GM21723 (cell line): ENCODE results near the gene ZNF496.
A peak's percentile ranks its signal among the peaks of the same experiment; 100 is the strongest.

Source experiments
- ATAC-seq: cut with Tn5 transposase; IDR thresholded peaks from one replicate; pipeline ENCODE4 v1.9.1; 2021; ENCODE audit warnings: mild to moderate bottlenecking, moderate library complexity; ENCODE audit not compliant: unreplicated experiment

The ZNF496 gene

DNA sequence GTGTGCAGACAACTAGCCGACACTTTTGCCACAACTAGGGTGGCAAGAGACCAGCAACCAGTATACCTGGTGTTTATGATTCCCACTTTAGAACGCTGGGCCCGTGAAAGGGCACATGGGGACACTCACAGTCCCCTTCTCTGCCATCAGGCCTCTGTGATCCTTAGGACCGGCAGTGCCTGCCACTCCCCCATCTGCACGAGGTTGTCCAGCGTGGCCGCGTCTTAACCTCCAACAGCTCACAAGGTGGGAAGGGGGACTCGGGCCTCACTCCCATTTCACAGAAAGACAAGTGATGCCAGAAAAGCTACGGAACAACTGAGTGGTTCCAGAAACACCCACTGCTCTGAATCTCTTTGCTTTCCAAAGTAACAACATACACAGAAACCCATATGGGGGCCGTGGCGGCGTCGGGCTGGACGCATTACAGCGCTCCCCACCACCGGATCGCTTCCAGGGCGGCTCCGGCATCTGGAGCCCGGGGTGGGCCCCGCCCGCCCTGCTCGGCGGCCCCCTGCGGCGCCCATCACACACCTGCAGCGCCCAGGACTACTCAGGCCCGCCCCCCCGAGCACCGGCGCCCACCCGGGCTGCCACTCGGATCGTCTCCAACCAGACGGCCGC is 1.0 kb downstream of the ZNF496 start:
- no peak for ATAC-seq

DNA sequence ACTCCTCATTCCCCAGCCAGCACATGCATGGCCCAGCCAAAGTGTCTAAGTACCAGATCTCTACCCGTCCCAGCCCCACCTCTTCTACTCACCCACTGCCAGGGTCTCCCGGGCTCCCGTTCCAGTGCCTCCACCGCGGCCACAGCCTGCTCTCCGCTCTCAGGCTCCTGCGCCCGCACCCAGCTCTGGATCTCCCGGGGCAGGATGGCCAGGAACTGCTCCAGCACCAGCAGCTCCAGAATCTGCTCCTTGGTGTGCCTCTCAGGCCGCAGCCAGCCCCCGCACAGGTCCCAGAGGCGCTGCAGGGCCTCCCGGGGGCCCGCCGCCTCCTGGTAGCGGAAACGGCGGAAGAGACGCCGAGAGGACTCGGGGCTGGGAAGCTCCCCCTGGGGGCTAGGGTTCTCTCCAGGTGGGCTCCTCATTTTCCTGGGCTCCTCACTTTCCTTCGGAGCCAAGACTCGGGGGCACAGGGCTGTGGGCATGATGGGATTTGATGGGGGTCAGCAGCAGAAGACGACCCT is 2.5 kb downstream of the ZNF496 start:
- ATAC-seq, result no peak

DNA sequence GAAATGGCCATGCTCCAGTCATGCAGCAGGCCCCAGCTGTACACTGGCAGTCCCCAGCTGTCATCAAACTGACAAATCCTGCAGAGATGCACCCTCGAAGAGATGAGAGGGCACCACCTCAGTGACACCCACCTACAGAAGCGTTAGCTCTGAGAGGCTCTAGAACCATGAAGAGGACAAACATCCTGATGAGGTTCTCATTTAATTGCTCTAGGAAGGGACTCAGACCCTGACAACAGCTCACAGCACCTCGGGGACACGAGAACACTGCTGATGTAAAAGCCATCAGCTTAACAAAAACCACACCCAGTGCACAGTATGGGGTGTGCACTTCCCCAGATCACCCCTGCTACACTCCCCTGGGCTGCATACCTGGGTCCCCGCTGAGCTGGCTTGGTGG is 3.4 kb downstream of the ZNF496 start:
- no peak for ATAC-seq

DNA sequence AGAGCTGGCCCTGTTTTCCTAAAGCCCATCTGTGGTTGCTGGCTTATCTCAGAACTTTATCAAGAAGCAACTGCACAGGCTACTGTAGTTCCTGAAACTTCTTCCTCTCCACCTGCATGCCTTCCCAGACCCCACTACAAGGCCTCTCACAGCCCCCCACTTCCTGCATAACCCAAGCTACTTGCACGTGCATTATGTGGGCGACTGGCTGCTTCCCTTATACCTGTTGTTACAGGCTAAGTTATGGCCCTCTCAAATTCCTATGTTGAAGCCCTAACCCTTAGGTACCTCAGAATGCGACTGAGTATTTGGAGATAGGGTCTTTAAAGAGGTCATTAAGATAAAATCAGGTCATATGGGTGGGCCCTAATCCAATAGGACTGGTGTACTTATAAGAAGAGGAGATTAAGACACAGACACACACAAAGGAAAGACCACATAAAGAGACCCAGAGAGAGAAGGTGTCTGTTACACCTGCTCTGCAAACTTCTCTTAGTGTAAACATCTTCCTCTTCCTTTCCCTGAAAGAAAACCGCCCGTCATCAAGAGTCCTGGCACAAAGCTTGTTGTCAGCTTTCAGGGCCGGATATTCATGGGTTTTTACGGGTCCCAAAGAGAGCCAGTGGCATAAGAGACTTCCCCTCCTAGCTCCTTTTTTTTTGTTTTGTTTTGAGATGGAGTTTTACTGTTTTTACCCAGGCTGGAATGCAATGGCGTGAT is 5.1 kb downstream of the ZNF496 start:
- no peak for ATAC-seq

DNA sequence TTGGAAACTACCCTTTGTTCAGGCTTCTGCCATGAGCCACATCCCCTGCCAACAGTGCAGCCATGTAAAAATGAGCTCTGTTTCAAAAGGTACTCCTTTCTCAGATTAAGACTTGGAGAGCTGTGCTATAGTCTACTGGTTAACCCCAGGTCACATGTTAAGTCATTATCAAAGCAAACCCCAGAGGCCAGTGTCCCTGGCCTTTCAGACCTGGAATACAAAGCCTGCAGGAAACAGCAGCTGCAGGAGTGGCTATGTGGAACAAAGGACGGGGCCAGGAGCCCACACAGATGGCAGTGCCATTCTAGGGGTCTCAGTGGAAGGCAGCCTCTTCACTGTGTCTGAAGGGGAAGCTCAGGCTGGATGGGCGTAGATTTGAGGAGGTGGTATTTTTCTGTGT is 6.7 kb downstream of the ZNF496 start:
- ATAC-seq, result no peak

DNA sequence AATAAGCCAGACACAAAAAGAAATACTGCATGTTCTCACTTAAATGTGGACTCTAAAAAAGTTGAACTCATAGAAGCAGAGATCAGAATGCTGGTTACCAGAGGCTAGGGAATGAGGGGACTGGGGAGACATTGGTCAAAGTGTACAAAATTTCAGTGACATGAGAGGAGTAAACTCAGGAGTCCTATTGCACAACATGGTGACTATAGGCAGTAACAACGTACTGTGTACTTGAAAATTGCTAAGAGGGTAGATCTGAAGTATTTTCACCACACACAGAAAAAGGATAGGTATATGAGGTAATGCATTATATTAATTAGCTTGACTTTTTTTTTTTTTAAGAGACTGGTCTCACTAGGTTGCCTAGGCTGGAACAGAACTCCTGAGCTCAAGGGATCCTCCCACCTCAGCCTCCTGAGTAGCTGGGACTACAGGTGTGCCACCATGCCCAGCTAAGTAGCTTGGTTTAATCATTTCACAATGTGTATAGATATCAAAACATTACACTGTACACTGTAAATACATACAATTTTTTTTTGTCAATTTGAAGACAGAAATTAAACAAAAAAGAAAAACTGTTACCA is 7.4 kb downstream of the ZNF496 start:
- ATAC-seq, result no peak

DNA sequence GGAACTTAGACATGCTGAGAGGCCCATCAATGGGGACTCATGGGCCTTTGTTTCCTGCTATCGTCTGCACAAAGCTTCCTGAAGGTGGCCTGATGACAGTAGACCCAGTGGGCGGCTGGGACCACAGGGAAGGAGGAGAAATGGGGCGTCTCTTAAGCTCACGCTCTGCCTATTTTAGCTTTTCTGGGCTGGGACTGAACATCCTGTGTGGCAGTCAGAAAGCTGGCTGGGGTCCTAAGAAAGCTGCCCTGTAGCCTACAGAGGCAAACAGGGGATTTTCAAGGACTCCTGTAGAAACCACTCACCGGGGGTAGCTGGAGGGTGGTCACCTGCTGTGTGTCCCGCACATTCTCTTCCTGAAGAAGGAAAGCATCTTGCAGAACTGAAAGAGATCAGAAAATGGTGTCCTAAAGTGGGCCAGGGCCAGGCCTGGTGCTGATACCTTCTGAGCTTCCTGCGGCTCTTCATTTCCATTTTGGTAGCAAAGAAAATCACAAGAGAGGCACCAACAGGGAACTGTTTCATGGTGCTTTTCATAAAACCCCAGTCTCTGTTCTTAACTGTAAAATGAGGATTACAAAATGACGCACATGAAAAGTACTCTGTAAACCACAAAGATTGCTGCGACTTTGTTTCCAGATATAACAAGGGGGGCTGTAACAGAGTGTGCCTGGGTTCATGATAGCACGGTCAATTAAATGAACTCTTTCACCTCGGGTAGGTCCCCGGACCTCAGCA is 8.6 kb downstream of the ZNF496 start:
- peak; percentile 47 for ATAC-seq

DNA sequence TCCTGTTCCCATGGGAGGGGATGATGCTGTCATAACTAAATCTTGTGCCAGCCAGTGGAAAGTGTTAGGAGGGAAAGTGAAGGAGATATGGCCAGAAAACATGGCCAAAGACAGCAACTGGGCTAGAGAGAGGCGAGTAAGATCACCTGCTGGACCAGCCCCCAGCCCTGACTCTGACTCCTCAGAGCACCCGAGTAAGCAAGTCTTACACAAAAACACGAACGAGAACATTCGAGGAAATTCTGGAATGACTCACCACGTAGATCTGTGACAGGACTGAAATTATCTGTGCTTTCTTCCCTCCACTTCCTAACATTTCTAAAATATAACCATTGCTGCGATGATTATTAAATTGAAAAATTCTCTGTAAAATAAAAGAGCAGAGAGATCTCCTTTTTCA is 9.2 kb downstream of the ZNF496 start:
- peak; percentile 45 for ATAC-seq

DNA sequence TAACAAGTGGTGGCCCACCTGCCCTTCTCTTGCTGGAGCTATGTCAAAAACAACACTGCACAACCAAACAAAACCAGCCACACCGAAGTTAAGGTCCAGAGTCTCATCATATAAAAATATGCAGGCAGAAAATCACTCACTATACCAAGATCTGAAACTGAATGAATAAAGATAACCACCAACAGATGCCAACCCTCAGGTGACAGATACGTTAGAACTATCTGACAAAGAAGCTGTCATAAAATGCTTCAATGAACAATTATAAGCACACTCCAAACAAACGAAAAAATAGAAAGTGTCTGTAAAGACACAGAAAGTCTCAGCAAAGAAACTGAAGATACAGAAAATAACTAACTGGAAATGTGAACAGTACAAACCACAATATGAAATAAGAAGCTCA is 14.0 kb downstream of the ZNF496 start:
- no peak for ATAC-seq

DNA sequence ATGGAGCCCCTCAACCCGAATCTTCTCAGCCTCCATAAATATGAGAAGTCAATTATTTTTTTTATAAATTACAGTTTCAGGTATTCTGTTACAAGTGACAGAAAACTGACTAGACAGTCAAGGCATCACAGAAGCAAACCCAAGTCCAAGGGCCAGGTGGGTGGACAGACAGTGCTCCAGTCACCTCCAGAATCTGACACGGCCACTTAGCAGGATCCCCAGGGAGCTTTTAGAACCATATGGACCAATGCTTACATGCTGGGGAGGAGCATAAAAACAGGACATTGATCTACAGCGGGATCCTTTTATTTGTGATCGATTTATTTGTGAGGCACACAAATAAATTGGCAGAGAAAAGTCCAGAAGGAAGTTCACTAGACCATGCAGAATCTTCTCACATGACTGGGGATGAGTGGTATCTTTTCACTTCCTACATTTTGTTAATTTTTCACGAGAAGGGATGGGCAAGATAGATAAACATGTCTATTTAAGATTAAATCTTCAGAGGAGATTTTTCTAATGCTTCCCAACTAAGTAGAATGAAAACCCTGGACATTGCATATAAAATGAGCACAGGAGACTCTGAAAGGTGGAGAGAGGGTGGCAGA is 15.0 kb downstream of the ZNF496 start:
- no peak for ATAC-seq

DNA sequence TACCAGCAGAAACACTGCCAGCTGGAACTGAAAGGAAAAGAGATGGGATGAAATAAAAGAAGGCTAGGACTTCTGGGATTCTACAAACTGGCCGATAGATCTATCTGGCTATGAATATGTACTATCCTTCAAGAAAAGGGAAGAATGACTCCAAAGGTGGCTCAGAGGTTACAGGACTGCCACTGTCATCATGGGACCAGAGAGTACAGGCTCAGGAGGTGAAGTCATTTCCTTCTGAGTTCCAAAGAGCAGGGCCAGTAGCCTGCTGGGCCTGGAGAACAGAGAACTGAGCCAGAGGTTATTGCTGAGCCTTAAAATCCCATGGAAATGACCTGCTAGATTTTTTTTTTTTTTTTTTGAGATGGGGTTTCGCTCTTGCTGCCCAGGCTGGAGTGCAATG is 27.6 kb downstream of the ZNF496 start:
- ATAC-seq, result no peak

DNA sequence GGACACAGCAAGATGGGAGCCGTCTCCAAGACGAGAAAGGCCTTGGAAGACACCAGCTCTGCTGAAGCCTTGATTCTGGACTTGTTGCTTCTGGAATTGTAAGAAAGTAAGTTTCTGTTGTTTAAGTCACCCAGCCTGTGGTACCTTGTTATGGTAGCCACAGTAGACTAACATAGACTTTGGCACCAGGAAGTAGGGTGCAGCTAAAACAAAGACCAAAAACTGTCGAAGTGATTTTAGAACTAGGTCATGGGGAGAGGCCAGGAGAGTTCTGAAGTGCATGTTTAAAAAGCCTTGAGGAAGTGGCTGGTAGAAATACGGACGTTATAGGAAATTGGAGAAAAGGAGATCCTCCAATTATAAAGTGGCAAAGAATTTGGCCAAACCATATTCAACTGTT is 28.5 kb downstream of the ZNF496 start:
- ATAC-seq, result no peak

DNA sequence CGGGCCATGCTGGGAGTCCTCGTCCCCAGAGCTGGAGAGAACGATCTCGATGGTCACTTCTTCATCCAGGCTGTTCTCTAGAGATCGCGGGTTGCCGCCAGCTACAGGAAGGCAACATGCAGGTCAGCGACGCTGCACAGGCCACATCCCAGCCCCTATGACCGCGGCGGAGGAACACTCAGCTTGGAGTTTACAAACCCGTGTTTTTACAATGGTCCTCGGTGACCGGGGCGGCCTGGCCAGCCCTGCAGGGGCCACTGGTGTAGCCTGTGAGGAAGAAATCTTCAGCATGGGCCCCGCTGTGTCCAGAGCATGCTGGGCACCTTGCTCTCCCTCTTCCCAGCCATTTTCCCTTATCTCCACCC is 30.5 kb downstream of the ZNF496 start:
- ATAC-seq, result no peak

DNA sequence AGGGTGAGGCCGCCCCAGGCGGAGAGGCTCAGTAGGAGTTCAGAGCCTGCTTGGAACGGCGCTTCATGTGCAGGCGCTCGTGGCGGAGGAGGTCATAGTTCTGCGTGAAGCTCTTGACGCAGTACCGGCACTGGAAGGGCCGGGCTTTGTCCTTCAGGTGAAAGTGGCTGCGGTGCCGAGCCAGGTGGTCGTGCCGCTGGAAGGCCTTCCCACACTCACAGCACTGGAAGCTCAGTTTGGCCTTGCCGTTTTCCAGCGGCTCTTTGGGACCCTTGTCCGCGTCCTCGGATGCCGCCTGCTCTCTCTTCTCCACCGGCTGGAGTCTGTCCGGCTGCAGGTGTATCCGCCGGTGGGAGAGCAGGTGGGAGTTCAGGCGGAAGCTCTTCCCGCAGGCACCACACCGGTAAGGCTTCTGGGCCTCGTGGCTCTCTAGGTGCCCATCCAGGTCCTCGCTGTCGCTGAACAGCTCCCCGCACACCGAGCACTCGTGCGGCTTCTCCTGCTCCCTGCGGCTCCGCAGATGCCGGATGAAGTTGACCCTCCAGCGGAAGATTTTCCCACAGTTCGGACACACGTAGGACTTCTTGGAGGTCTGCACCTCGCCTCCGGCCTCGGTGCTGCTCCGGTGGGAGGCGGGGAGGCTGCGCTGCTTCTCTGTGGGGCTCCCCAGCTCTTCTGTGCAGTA is 31.0 kb downstream of the ZNF496 start:
- no peak for ATAC-seq

DNA sequence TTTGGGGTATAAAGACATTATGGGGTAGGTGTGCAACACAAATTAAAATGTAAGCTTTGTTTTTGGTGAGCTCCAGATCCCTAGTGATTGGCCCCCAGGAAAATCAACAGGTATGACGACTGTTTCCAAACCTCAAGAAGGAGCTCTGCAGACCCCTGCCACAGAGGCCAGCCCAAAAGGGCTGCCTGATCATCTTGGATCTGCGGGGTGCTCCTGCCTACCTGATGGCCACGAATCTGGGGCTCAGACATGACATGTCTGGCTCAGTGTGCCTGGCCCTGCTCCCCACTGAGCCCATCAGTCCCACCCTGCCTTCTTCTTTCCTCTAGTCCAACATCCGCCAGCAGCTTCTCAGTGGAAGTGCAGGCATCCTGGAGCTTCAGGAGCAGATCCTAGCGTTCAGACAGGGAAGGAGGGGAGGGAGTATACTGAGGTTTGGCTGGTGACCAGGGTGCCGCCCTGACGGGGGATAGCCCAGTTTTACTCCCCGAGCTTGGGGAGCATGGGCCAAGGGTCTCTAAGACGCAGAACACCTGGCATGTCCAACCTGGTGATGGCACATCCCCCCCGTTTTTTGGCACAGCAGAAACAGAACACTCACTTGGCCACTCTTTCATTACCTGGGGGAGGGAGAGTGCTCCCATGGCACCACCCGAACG is 31.8 kb downstream of the ZNF496 start:
- no peak for ATAC-seq

DNA sequence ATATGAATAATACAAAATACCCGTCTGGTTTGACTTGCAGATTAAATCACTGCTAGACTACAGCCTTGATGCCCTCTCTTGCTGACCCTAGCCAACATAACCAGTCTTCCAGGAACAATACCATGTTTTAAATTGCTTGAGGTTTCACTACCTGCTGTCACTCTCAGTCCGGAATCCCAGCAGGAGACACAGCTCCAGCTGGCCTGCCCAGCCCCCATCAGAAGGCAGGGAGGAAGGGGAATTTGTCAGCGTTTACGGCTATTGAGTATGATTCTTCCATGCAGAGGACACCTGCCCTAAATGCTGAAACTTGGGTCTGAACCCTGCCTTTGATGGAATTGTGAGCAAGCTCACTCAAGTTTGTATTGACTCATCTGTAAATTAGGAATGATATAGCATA is 33.0 kb downstream of the ZNF496 start:
- no peak for ATAC-seq

DNA sequence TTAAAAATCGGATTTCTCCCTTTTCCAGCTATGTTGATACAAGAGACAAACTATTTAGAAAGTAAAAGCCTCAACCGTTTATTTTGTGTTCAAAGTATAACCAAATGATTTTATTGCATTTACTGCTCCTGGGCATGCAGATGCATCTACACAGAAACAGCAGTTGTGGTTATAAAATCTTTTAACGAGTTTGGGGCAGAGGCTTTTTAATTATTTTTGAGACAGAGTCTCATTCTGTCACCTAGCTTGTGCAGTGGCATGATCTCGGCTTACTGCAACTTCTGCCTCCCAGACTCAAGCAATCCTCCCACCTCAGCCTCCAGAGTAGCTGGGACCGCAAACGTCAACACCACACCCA is 33.6 kb downstream of the ZNF496 start:
- ATAC-seq, result no peak

DNA sequence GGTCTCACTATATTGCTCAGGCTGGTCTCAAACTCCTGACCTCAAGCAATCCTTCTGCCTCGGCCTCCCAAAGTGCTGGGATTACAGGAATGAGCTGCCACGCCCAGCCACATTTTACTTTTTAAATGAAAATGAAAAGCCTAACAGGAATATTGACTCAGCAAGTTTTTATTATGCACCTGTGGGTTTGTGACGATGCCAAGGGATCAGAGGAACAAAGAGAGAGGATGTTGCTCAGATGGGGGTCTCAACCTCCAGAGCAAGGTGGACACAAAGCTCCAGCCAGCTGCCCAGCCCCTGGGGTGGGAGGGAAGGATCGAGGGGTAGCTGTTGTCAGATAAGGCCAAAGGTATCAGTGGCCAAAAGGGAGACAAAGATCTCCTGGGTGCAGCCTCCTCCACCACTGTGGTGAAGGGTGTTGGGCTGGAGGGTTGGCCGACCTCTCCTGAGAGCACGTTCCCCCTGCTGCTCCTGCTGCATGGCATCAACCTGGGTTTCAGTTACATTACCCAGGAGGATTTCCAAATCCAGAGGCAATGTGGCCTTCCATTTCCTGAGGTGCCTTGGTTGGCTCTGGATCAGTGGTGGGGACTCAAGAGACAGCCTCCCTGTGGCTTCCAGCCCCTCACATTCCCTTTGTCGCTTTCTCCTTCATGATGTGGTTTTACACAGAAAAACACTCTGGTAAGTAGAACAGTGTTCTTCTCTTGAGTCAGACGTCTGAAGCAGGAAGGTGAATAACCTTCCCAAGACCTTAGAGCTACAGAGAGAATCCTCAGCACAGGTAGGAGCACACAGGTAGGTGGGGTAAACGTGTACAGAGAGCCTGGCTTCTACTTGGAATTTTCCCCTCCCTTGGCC is 34.2 kb downstream of the ZNF496 start:
- no peak for ATAC-seq

DNA sequence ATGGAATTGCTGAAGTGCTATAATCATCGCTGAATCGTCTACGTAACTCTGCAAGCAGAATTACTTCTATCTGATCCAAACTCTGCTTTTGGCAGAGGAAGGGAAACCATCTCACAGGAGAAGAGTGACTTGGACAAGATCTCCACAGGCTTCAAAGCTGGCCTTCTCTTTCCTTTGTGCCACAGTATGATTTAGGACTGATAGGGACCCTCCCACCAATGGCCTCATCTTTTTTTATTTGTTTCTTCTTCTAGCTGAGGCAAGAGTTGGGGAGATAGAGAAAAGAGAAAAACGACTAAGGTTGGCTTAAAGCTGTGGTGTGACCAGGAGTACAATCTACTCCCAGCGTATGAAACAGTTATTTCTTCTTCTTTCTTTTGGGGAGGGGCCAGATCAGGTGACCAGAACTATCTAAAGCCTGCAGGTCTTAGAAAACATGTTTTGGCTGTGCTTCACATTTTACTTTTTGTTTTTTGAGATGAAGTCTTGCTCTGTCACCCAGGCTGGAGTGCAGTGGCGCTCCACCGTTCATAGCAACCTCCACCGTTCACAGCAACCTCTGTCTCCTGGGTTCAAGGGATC is 35.0 kb downstream of the ZNF496 start:
- ATAC-seq, result no peak
